HEK293 (cell line): ENCODE results near the gene ZNF367.
A peak's percentile ranks its signal among the peaks of the same experiment; 100 is the strongest.

Experiments used
- CTCF ChIA-PET: fragments of 350-600 bp; formaldehyde crosslinking; extraction: SDS; loops from one replicate; lab custom pipeline; 2021; ENCODE audit warnings: antibody characterized with exemption; lab: Yijun Ruan, JAX
- POLR2A ChIA-PET: fragments of 300-600 bp; formaldehyde crosslinking; extraction: SDS; loops from one replicate; lab custom pipeline; 2020; ENCODE audit warnings: antibody characterized with exemption, inconsistent platforms; lab: Yijun Ruan, JAX
- H3K27ac ChIP-seq: fragments of 200-500 bp; sonication (Bioruptor generic); 2 replicates; pipeline ENCODE4 v1.5.1; 2014; ENCODE audit warnings: low read depth, low read length, control low read depth, inconsistent platforms; ENCODE audit errors: extremely low read depth
- H3K36me3 ChIP-seq, 2 experiments: fragments of 200-500 bp in 1 of 2; sonication (Bioruptor generic) in 1 of 2; 1 replicate in 1 of 2; 2 replicates in 1 of 2; pipeline ENCODE4 v1.5.1; 2014 to 2017; ENCODE audit warnings: inconsistent platforms in 2 of 2, low read length in 2 of 2; ENCODE audit not compliant: control insufficient read depth in 2 of 2, insufficient read depth in 1 of 2
- H3K4me1 ChIP-seq: fragments of 200-500 bp; sonication (Bioruptor generic); 2 replicates; pipeline ENCODE4 v1.5.1; 2014; ENCODE audit warnings: mild to moderate bottlenecking, low read length, inconsistent platforms; ENCODE audit not compliant: control insufficient read depth, insufficient read depth
- H3K4me3 ChIP-seq: 2 replicates; pipeline ENCODE4 v1.5.1; 2011; ENCODE audit warnings: low read depth, mild to moderate bottlenecking, control low read depth, low read length, moderate library complexity
- H3K9me3 ChIP-seq: fragments of 200-500 bp; sonication (Bioruptor generic); 2 replicates; pipeline ENCODE4 v1.5.1; 2014; ENCODE audit warnings: low read depth, low read length, inconsistent platforms; ENCODE audit not compliant: control insufficient read depth, insufficient read depth
- EGR2 ChIP-seq: fragments of 450-650 bp; formaldehyde crosslinking; IDR thresholded peaks from 2 replicates; pipeline ENCODE4 v1.5.1; 2016; ENCODE audit warnings: low read depth, missing biosample characterization, missing genetic modification characterization
- KLF16 ChIP-seq: fragments of 450-650 bp; formaldehyde crosslinking; IDR thresholded peaks from 2 replicates; pipeline ENCODE4 v1.5.1; 2017; ENCODE audit warnings: missing biosample characterization, missing genetic modification characterization
- KLF7 ChIP-seq: fragments of 450-650 bp; formaldehyde crosslinking; IDR thresholded peaks from 2 replicates; pipeline ENCODE4 v1.5.1; 2016; ENCODE audit warnings: missing biosample characterization, missing genetic modification characterization, borderline replicate concordance
- OSR2 ChIP-seq: fragments of 450-650 bp; formaldehyde crosslinking; IDR thresholded peaks from 2 replicates; pipeline ENCODE4 v1.5.1; 2016; ENCODE audit warnings: missing biosample characterization, missing genetic modification characterization
- ZNF140 ChIP-seq: fragments of 450-650 bp; formaldehyde crosslinking; IDR thresholded peaks from 2 replicates; pipeline ENCODE4 v1.5.1; 2016; ENCODE audit warnings: missing biosample characterization, missing genetic modification characterization
- ZNF169 ChIP-seq: fragments of 450-650 bp; formaldehyde crosslinking; IDR thresholded peaks from 2 replicates; pipeline ENCODE4 v1.5.1; 2016; ENCODE audit warnings: missing biosample characterization, missing genetic modification characterization
- ZNF24 ChIP-seq: fragments of 450-650 bp; formaldehyde crosslinking; IDR thresholded peaks from 2 replicates; pipeline ENCODE4 v1.5.1; 2016; ENCODE audit warnings: missing biosample characterization, missing genetic modification characterization
- ZNF302 ChIP-seq: fragments of 450-650 bp; formaldehyde crosslinking; IDR thresholded peaks from 2 replicates; pipeline ENCODE4 v1.5.1; 2016; ENCODE audit warnings: missing biosample characterization, missing genetic modification characterization, low read depth
- ZNF624 ChIP-seq: fragments of 450-650 bp; formaldehyde crosslinking; IDR thresholded peaks from 2 replicates; pipeline ENCODE4 v1.5.1; 2017; ENCODE audit warnings: missing biosample characterization, missing genetic modification characterization
- ZNF664 ChIP-seq: fragments of 450-650 bp; formaldehyde crosslinking; IDR thresholded peaks from 2 replicates; pipeline ENCODE4 v1.5.1; 2016; ENCODE audit warnings: missing biosample characterization, missing genetic modification characterization
- ZNF670 ChIP-seq: fragments of 450-650 bp; formaldehyde crosslinking; IDR thresholded peaks from 2 replicates; pipeline ENCODE4 v1.5.1; 2016; ENCODE audit warnings: missing biosample characterization, missing genetic modification characterization, low read depth
- TF ChIP-seq, protein P1 (sequence below): IDR thresholded peaks from 2 replicates; pipeline ENCODE4 v1.6.1; 2011; ENCODE audit warnings: mild to moderate bottlenecking, low read depth, low read length, borderline replicate concordance
- TF ChIP-seq, protein P2 (sequence below): fragments of 450-650 bp; formaldehyde crosslinking; IDR thresholded peaks from 2 replicates; pipeline ENCODE4 v1.5.1; 2016; ENCODE audit warnings: missing biosample characterization, missing genetic modification characterization, low read depth
- TF ChIP-seq, protein P3 (sequence below): fragments of 450-650 bp; formaldehyde crosslinking; IDR thresholded peaks from 2 replicates; pipeline ENCODE4 v1.5.1; 2016; ENCODE audit warnings: missing biosample characterization, missing genetic modification characterization, low read depth
- TF ChIP-seq, protein P4 (sequence below): fragments of 450-650 bp; formaldehyde crosslinking; IDR thresholded peaks from 2 replicates; pipeline ENCODE4 v1.5.1; 2017; ENCODE audit warnings: missing biosample characterization, missing genetic modification characterization
- TF ChIP-seq, protein P5 (sequence below): fragments of 450-650 bp; formaldehyde crosslinking; IDR thresholded peaks from 2 replicates; pipeline ENCODE4 v1.5.1; 2016; ENCODE audit warnings: missing biosample characterization, missing genetic modification characterization, borderline replicate concordance
- TF ChIP-seq, protein P6 (sequence below): fragments of 450-650 bp; formaldehyde crosslinking; IDR thresholded peaks from 2 replicates; pipeline ENCODE4 v1.5.1; 2016; ENCODE audit warnings: missing biosample characterization, missing genetic modification characterization

Gene ZNF367

DNA sequence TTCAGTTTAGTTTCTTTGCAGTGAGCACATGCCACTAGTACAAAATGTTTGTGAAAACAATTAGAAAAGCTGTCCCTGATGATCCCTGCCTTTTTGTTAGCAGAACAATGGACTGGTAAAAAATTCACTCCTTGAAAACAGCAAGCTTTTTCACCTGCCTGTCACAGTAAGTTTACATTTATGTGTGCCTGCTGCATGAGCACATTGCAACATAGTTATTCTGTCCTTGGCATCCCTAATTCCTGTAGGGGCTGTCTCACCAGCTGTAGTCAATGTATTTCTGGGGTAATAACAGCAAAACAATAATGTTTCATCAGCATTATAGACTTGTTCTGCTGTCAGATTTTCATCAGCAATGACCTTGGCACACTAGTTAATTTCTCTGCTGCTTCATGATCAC lies 11.6 kb upstream of the ZNF367 start (continued):
- TF ChIP-seq, protein P1, sequence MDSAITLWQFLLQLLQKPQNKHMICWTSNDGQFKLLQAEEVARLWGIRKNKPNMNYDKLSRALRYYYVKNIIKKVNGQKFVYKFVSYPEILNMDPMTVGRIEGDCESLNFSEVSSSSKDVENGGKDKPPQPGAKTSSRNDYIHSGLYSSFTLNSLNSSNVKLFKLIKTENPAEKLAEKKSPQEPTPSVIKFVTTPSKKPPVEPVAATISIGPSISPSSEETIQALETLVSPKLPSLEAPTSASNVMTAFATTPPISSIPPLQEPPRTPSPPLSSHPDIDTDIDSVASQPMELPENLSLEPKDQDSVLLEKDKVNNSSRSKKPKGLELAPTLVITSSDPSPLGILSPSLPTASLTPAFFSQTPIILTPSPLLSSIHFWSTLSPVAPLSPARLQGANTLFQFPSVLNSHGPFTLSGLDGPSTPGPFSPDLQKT: no peak
- TF ChIP-seq, protein P2, sequence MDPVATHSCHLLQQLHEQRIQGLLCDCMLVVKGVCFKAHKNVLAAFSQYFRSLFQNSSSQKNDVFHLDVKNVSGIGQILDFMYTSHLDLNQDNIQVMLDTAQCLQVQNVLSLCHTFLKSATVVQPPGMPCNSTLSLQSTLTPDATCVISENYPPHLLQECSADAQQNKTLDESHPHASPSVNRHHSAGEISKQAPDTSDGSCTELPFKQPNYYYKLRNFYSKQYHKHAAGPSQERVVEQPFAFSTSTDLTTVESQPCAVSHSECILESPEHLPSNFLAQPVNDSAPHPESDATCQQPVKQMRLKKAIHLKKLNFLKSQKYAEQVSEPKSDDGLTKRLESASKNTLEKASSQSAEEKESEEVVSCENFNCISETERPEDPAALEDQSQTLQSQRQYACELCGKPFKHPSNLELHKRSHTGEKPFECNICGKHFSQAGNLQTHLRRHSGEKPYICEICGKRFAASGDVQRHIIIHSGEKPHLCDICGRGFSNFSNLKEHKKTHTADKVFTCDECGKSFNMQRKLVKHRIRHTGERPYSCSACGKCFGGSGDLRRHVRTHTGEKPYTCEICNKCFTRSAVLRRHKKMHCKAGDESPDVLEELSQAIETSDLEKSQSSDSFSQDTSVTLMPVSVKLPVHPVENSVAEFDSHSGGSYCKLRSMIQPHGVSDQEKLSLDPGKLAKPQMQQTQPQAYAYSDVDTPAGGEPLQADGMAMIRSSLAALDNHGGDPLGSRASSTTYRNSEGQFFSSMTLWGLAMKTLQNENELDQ (tag by site-specific recombination): no peak
- TF ChIP-seq, protein P3, sequence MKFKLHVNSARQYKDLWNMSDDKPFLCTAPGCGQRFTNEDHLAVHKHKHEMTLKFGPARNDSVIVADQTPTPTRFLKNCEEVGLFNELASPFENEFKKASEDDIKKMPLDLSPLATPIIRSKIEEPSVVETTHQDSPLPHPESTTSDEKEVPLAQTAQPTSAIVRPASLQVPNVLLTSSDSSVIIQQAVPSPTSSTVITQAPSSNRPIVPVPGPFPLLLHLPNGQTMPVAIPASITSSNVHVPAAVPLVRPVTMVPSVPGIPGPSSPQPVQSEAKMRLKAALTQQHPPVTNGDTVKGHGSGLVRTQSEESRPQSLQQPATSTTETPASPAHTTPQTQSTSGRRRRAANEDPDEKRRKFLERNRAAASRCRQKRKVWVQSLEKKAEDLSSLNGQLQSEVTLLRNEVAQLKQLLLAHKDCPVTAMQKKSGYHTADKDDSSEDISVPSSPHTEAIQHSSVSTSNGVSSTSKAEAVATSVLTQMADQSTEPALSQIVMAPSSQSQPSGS (tag by site-specific recombination): no peak
- TF ChIP-seq ZNF169: no peak
- TF ChIP-seq EGR2 (tag by site-specific recombination): no peak
- TF ChIP-seq ZNF624: no peak
- no peak for TF ChIP-seq ZNF302 (tag by site-specific recombination)

DNA sequence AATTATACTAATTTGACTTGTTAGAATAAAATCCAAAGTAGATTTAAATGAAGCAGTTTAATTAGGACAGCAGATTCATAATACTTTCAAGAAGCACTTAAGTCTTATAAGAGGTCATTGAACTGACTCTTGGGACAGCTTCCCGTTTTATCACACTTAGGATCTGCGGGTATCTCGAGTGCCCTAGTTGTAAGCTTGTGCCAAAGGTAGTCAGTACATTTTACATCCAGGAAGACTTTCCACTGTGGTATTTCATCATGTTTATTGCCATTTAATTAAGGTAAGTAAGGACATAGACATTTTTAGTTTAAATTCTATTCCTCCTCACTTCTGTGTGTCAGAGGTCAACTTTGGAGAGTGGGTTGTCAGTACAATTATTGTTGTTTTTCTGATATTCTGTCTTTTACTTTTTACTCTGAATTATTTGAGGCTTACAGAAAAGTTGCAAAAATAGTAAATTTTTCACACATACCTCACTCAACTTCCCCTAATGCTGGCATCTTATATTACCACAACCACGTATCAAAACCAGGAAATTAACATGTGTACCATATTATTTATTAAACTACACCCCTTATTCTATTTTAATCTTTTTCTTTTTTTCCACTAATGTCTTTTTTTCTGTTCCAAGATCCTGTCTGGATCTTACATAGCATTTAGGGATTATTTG lies 7.5 kb upstream of the ZNF367 start:
- H3K4me1 ChIP-seq: no peaks in the 10 kb centered on the region
- TF ChIP-seq, protein P4, sequence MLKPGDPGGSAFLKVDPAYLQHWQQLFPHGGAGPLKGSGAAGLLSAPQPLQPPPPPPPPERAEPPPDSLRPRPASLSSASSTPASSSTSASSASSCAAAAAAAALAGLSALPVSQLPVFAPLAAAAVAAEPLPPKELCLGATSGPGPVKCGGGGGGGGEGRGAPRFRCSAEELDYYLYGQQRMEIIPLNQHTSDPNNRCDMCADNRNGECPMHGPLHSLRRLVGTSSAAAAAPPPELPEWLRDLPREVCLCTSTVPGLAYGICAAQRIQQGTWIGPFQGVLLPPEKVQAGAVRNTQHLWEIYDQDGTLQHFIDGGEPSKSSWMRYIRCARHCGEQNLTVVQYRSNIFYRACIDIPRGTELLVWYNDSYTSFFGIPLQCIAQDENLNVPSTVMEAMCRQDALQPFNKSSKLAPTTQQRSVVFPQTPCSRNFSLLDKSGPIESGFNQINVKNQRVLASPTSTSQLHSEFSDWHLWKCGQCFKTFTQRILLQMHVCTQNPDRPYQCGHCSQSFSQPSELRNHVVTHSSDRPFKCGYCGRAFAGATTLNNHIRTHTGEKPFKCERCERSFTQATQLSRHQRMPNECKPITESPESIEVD: peak; percentile 66
- no peak for TF ChIP-seq ZNF140 (tag by site-specific recombination)
- TF ChIP-seq ZNF664 (tag by site-specific recombination): no peak
- no peak for TF ChIP-seq KLF16 (tag by site-specific recombination)
- TF ChIP-seq, protein P5, sequence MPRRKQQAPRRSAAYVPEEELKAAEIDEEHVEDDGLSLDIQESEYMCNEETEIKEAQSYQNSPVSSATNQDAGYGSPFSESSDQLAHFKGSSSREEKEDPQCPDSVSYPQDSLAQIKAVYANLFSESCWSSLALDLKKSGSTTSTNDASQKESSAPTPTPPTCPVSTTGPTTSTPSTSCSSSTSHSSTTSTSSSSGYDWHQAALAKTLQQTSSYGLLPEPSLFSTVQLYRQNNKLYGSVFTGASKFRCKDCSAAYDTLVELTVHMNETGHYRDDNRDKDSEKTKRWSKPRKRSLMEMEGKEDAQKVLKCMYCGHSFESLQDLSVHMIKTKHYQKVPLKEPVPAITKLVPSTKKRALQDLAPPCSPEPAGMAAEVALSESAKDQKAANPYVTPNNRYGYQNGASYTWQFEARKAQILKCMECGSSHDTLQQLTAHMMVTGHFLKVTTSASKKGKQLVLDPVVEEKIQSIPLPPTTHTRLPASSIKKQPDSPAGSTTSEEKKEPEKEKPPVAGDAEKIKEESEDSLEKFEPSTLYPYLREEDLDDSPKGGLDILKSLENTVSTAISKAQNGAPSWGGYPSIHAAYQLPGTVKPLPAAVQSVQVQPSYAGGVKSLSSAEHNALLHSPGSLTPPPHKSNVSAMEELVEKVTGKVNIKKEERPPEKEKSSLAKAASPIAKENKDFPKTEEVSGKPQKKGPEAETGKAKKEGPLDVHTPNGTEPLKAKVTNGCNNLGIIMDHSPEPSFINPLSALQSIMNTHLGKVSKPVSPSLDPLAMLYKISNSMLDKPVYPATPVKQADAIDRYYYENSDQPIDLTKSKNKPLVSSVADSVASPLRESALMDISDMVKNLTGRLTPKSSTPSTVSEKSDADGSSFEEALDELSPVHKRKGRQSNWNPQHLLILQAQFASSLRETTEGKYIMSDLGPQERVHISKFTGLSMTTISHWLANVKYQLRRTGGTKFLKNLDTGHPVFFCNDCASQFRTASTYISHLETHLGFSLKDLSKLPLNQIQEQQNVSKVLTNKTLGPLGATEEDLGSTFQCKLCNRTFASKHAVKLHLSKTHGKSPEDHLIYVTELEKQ: no peak
- TF ChIP-seq, protein P6, sequence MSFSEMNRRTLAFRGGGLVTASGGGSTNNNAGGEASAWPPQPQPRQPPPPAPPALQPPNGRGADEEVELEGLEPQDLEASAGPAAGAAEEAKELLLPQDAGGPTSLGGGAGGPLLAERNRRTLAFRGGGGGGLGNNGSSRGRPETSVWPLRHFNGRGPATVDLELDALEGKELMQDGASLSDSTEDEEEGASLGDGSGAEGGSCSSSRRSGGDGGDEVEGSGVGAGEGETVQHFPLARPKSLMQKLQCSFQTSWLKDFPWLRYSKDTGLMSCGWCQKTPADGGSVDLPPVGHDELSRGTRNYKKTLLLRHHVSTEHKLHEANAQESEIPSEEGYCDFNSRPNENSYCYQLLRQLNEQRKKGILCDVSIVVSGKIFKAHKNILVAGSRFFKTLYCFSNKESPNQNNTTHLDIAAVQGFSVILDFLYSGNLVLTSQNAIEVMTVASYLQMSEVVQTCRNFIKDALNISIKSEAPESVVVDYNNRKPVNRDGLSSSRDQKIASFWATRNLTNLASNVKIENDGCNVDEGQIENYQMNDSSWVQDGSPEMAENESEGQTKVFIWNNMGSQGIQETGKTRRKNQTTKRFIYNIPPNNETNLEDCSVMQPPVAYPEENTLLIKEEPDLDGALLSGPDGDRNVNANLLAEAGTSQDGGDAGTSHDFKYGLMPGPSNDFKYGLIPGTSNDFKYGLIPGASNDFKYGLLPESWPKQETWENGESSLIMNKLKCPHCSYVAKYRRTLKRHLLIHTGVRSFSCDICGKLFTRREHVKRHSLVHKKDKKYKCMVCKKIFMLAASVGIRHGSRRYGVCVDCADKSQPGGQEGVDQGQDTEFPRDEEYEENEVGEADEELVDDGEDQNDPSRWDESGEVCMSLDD (tag by site-specific recombination): no peak
- TF ChIP-seq OSR2 (tag by site-specific recombination): 0 out of 2 replicates have a peak, but pooled peaks have one; percentile 8
- no peak for TF ChIP-seq ZNF24 (tag by site-specific recombination)
- no peak for TF ChIP-seq ZNF670
- TF ChIP-seq KLF7: no peak
- no peaks in the 10 kb centered on the region for H3K36me3 ChIP-seq
- ChIA-PET CTCF (interaction anchor here (0.5 kb wide), 1 partner anchor 1756 kb away, joined by 3 read pairs; no protein-coding TSS in a partner anchor), POLR2A (no interaction called here)
- no peak overlapping the region for H3K27ac ChIP-seq
- no peak overlapping the region for H3K4me3 ChIP-seq
- H3K9me3 ChIP-seq: no peaks in the 10 kb centered on the region
